H1 (cell line): ENCODE results near the gene MBD3.

ENCODE experiments used
- ATF3 ChIP-seq: IDR thresholded peaks from 2 replicates; pipeline ENCODE4 v1.6.1; 2011; ENCODE audit warnings: low read depth, mild to moderate bottlenecking, low read length; ENCODE audit not compliant: insufficient read depth
- CTCF ChIP-seq, 3 experiments: IDR thresholded peaks; 1 replicate in 2 of 3; 2 replicates in 1 of 3; pipeline versions ENCODE4 v1.5.1 to v1.6.1; 2011; ENCODE audit warnings: low read length in 3 of 3, mild to moderate bottlenecking in 3 of 3, inconsistent platforms in 2 of 3, low read depth in 1 of 3, moderate library complexity in 1 of 3; ENCODE audit not compliant: insufficient read depth in 1 of 3; ENCODE audit errors: control extremely low read depth in 1 of 3
- KDM1A ChIP-seq: fragments of 200-600, 300-600 bp; sonication (generic); IDR thresholded peaks from 2 replicates; pipeline ENCODE4 v1.7.1; 2016; ENCODE audit warnings: mild to moderate bottlenecking, low read length, borderline replicate concordance
- KDM5A ChIP-seq: fragments of 200-600 bp; IDR thresholded peaks from 2 replicates; pipeline ENCODE4 v1.7.1; 2012; ENCODE audit warnings: mild to moderate bottlenecking, low read length, inconsistent platforms, mixed read lengths
- POLR2A ChIP-seq, 2 experiments: IDR thresholded peaks; 1 replicate in 1 of 2; 2 replicates in 1 of 2; pipeline ENCODE4 v1.6.1; 2011; ENCODE audit warnings: low read depth in 2 of 2, low read length in 2 of 2, mild to moderate bottlenecking in 2 of 2; ENCODE audit errors: control extremely low read depth in 1 of 2
- TCF12 ChIP-seq: IDR thresholded peaks from 2 replicates; pipeline ENCODE4 v1.6.1; 2011; ENCODE audit warnings: low read depth, mild to moderate bottlenecking, low read length
- USF2 ChIP-seq: IDR thresholded peaks from 2 replicates; pipeline ENCODE4 v1.6.1; 2011; ENCODE audit warnings: low read length, improper control_type of control experiment

GRCh38 chr19:1582201-1582600 is 10.5 kb downstream of the MBD3 start:
- no peak for TF ChIP-seq CTCF (IDR thresholded peaks at IDR 0.05; ENCODE audit: control extremely low read depth in 1 of 3, insufficient read depth in 1 of 3, low read depth in 1 of 3, low read length in 3 of 3)
- TF ChIP-seq KDM1A = no peak
- TF ChIP-seq ATF3 = no peak
- no peak for TF ChIP-seq POLR2A (IDR thresholded peaks at IDR 0.05; ENCODE audit: control extremely low read depth in 1 of 2, low read depth in 2 of 2, low read length in 2 of 2)
- TF ChIP-seq KDM5A = no peak
- no peak for TF ChIP-seq USF2
- TF ChIP-seq TCF12 = no peak
